Measurements from ENCODE around the gene CITED1. TPM values are rescaled to one million over a fixed set of nuclear protein-coding genes. Genes with fewer than 3 reads are reported as not detected.

CITED1 gene
- total and polyA plus RNA-seq, 2 donors (not counting 3 experiments of a cell fraction or from before 2014, with no cell fraction given) = not detected

DNA sequence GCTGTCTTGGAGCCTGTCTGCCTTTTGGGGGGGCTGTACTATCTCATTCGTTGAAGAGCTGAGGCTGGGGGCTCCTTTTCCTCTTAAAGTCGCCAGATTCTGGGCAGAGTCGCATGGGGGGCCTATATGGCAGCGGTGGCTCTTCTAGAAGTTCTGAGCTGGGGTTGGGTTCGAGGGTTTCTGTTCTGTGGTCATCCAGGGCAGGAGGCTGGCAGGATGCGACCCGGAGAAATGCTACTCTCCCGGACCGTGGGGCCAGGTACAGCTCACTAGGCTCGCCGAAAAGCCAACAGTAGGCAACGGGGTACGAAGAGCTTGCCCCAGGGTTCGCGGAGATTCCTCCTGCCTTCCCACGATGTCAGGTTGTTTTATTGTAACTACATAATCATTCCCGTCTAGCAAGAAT, 1.9 kb upstream of the CITED1 start:
- H3K4me2 ChIP-seq (ENCODE audit: insufficient read depth, low read length) = peak overlapping the region; percentile 58
- no peak for FAIRE-seq
- no peaks in the 10 kb centered on the region for H3K9me1 ChIP-seq (replicated peaks; ENCODE audit: control insufficient read depth, extremely low read depth, insufficient read depth, low read length)
- TF ChIP-seq FOS (IDR thresholded peaks at IDR 0.05; ENCODE audit: borderline replicate concordance, insufficient read depth, low read length) (no peak), EZH2 (IDR thresholded peaks at IDR 0.05; ENCODE audit: borderline replicate concordance, low read depth, low read length, severe bottlenecking) (peak; percentile 28), MYC (IDR thresholded peaks at IDR 0.05; ENCODE audit: low read depth, low read length) (no peak), CTCF (IDR thresholded peaks at IDR 0.05; ENCODE audit: extremely low read depth in 1 of 2, insufficient read depth in 1 of 2, low read depth in 1 of 2, low read length in 2 of 2) (no peak)
- no peak overlapping the region for H3K27ac ChIP-seq (ENCODE audit: insufficient read depth, low read depth, low read length)
- no peaks in the 10 kb centered on the region for H3K36me3 ChIP-seq (ENCODE audit: control insufficient read depth in 2 of 2, extremely low read depth in 1 of 2, insufficient read depth in 2 of 2, low read length in 2 of 2)
- H3K9ac ChIP-seq (replicated peaks; ENCODE audit: extremely low read depth, insufficient read depth, low read length) = no peak overlapping the region
- H2AFZ ChIP-seq (ENCODE audit: low read depth, low read length) = no peak overlapping the region
- H3K9me3 ChIP-seq (replicated peaks; ENCODE audit: control insufficient read depth, insufficient read depth, low read length) = no peaks in the 10 kb centered on the region
- H4K20me1 ChIP-seq (replicated peaks; ENCODE audit: control insufficient read depth, extremely low read depth, insufficient read depth, low read length) = no peaks in the 10 kb centered on the region
- DNase-seq (ENCODE audit: low read depth, low spot score) = no peak
- BruUV-seq (replicated peaks) = no TSS peak
- POLR2A ChIA-PET = interaction anchor here (1.4 kb wide), 1 partner anchor 31 kb away, joined by 5 read pairs; the partner anchor contains the start of gene RPS4X
- intact Hi-C loops (cut with micrococcal nuclease) (loop anchor here (2.0 kb wide), 1 partner anchor 31 kb away; the partner anchor contains the start of gene RPS4X), dilution Hi-C loops (cut with MboI; ENCODE audit: extremely low pct_ligation_motif_present, low sequenced_read_pairs) (no loop called here)
- CTCF ChIA-PET = interaction anchor here (1.0 to 1.6 kb wide), 2 partner anchors 10 to 238 kb away, joined by 3 to 12 read pairs; no protein-coding TSS in a partner anchor
- H3K79me2 ChIP-seq (ENCODE audit: control insufficient read depth, insufficient read depth, low read length) = no peaks in the 10 kb centered on the region
- peaks cover 22% of the 10 kb centered on the region for H3K4me1 ChIP-seq (ENCODE audit: control insufficient read depth, extremely low read depth, insufficient read depth, low read length)
- H3K27me3 ChIP-seq (ENCODE audit: control insufficient read depth in 2 of 2, insufficient read depth in 2 of 2, low read length in 2 of 2) = peaks cover 38 to 60% of the 10 kb centered on the region in 2 experiments
- H3K4me3 ChIP-seq (replicated peaks in 1 of 3; ENCODE audit: insufficient read depth in 1 of 3, low read depth in 1 of 3, low read length in 3 of 3) = no peak overlapping the region
